ENCODE measurements around the gene NR4A3.
"Not testable (repeated sequence)": the region's sequence is repeated elsewhere in the genome, so short reads cannot be mapped to it uniquely, and the experiment has no call there.

The NR4A3 gene

GRCh38 chr9:99834474-99834873, 12.8 kb downstream of the NR4A3 start:
- no peak for DNase-seq (ENCODE audit: low read depth, low spot score)

GRCh38 chr9:99835142-99835541, 13.5 kb downstream of the NR4A3 start:
- DNase-seq (ENCODE audit: low read depth, low spot score) = no peak

- no peak for DNase-seq (ENCODE audit: low read depth, low spot score)
These were observed 13.9 kb downstream of the NR4A3 start for GRCh38 chr9:99835581-99835980.

- DNase-seq (ENCODE audit: low read depth, low spot score) = no peak
These were observed 18.4 kb downstream of the NR4A3 start for GRCh38 chr9:99840072-99840471.

GRCh38 chr9:99845063-99845462, 23.4 kb downstream of the NR4A3 start:
- no peak for DNase-seq (ENCODE audit: low read depth, low spot score)

GRCh38 chr9:99848447-99848846, 26.8 kb downstream of the NR4A3 start:
- no peak for DNase-seq (ENCODE audit: low read depth, low spot score)

- no peak for DNase-seq (ENCODE audit: low read depth, low spot score)
These were observed 29.2 kb downstream of the NR4A3 start for GRCh38 chr9:99850736-99851499.

GRCh38 chr9:99851500-99851822, 29.8 kb downstream of the NR4A3 start:
- DNase-seq (ENCODE audit: low read depth, low spot score) = no peak

- no peak for DNase-seq (ENCODE audit: low read depth, low spot score)
These were observed 30.9 kb downstream of the NR4A3 start for GRCh38 chr9:99852617-99853016.

GRCh38 chr9:99855467-99856176, 33.9 kb downstream of the NR4A3 start:
- no peak for DNase-seq (ENCODE audit: low read depth, low spot score)

GRCh38 chr9:99857576-99857975, 35.9 kb downstream of the NR4A3 start:
- DNase-seq (ENCODE audit: low read depth, low spot score) = not testable (repeated sequence)

GRCh38 chr9:99858087-99858486, 36.4 kb downstream of the NR4A3 start:
- DNase-seq (ENCODE audit: low read depth, low spot score) = no peak

GRCh38 chr9:99859243-99859980, 37.7 kb downstream of the NR4A3 start:
- DNase-seq (ENCODE audit: low read depth, low spot score) = no peak

- no peak for DNase-seq (ENCODE audit: low read depth, low spot score)
These were observed 38.6 kb downstream of the NR4A3 start for GRCh38 chr9:99860266-99860665.

GRCh38 chr9:99863955-99864354, 42.3 kb downstream of the NR4A3 start:
- DNase-seq (ENCODE audit: low read depth, low spot score) = no peak

GRCh38 chr9:99866398-99866797, 44.7 kb downstream of the NR4A3 start:
- no peak for DNase-seq (ENCODE audit: low read depth, low spot score)

GRCh38 chr9:99867536-99867935, 45.9 kb downstream of the NR4A3 start:
- no peak for DNase-seq (ENCODE audit: low read depth, low spot score)

- no peak for DNase-seq (ENCODE audit: low read depth, low spot score)
These were observed 46.3 kb downstream of the NR4A3 start for GRCh38 chr9:99867968-99868367.

GRCh38 chr9:99868845-99869244, 47.2 kb downstream of the NR4A3 start:
- DNase-seq (ENCODE audit: low read depth, low spot score) = no peak

GRCh38 chr9:99870126-99870525, 48.4 kb downstream of the NR4A3 start:
- DNase-seq (ENCODE audit: low read depth, low spot score) = no peak

GRCh38 chr9:99873531-99873930, 51.8 kb downstream of the NR4A3 start:
- DNase-seq (ENCODE audit: low read depth, low spot score) = no peak

GRCh38 chr9:99873943-99874584, 52.4 kb downstream of the NR4A3 start:
- DNase-seq (ENCODE audit: low read depth, low spot score) = no peak

All from activated naive CD8-positive, alpha-beta T cell treated with anti-CD3 and anti-CD28 coated beads, Interleukin-2, amount 50 U/mL, for 16 hours (primary cell).